D721Med (cell line): ENCODE data around the gene PXDN.

ENCODE experiments used
- DNase-seq: peaks from one replicate; pipeline ENCODE4 v3.0.0; 2011; ENCODE audit warnings: low spot score; ENCODE audit not compliant: insufficient read length
- FAIRE-seq: peaks from 2 replicates; lab custom pipeline; 2011; peaks lifted over from hg19 to GRCh38; lab: Jason Lieb, UNC
- CTCF ChIP-seq: IDR thresholded peaks from 2 replicates; pipeline ENCODE4 v1.5.1; 2012; ENCODE audit warnings: mild to moderate bottlenecking, control low read depth; ENCODE audit not compliant: insufficient read depth; ENCODE audit errors: missing control alignments

The PXDN gene, protein sequence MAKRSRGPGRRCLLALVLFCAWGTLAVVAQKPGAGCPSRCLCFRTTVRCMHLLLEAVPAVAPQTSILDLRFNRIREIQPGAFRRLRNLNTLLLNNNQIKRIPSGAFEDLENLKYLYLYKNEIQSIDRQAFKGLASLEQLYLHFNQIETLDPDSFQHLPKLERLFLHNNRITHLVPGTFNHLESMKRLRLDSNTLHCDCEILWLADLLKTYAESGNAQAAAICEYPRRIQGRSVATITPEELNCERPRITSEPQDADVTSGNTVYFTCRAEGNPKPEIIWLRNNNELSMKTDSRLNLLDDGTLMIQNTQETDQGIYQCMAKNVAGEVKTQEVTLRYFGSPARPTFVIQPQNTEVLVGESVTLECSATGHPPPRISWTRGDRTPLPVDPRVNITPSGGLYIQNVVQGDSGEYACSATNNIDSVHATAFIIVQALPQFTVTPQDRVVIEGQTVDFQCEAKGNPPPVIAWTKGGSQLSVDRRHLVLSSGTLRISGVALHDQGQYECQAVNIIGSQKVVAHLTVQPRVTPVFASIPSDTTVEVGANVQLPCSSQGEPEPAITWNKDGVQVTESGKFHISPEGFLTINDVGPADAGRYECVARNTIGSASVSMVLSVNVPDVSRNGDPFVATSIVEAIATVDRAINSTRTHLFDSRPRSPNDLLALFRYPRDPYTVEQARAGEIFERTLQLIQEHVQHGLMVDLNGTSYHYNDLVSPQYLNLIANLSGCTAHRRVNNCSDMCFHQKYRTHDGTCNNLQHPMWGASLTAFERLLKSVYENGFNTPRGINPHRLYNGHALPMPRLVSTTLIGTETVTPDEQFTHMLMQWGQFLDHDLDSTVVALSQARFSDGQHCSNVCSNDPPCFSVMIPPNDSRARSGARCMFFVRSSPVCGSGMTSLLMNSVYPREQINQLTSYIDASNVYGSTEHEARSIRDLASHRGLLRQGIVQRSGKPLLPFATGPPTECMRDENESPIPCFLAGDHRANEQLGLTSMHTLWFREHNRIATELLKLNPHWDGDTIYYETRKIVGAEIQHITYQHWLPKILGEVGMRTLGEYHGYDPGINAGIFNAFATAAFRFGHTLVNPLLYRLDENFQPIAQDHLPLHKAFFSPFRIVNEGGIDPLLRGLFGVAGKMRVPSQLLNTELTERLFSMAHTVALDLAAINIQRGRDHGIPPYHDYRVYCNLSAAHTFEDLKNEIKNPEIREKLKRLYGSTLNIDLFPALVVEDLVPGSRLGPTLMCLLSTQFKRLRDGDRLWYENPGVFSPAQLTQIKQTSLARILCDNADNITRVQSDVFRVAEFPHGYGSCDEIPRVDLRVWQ (N-terminal part only)

DNA sequence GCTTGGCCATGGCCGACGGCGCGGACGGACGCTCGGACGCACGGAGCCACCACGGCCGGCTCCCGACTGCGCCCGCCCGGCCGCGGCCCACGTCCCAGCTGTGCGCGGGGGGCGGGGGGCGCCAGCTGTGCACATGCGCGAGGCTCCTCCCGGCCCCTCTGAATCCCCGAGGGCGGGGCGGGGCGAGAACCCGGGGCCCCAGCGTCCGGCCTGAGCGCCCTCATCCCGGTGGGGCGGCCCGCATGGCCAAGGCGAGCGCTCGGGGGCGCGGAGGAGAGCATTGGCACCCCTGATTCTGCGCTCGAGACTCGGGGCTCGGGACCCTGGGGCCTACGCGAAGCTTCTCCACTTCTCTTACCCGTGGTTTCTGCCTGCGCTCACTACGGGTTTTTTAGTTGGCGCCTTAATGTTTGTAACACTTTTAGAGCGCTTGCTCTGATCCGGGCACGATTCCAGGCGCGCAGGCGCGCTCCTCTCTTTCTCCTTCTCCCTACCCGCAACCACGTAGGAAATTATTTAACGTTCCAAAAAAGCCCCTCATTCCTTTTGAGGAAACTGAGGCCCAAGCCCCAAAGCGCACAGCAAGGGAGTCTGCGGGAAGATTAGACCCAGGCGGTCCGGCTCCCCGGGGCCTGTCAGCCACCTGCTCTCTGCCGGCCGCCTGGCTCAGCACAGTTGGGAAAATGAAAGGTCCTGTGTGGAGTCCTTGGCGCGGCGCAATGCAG lies at the start of gene PXDN:
PXDN (minus strand) TSS at position 70 of the 725 bp plus-strand sequence; CDS start at position 10, 60 bp downstream.
- no peak for TF ChIP-seq CTCF
- DNase-seq (no peak), FAIRE-seq (no peak)

GRCh38 chr2:1793868-1794445 lies 49.6 kb upstream of the PXDN start:
- FAIRE-seq (no peak), DNase-seq (no peak)
- TF ChIP-seq CTCF: no peak

DNA sequence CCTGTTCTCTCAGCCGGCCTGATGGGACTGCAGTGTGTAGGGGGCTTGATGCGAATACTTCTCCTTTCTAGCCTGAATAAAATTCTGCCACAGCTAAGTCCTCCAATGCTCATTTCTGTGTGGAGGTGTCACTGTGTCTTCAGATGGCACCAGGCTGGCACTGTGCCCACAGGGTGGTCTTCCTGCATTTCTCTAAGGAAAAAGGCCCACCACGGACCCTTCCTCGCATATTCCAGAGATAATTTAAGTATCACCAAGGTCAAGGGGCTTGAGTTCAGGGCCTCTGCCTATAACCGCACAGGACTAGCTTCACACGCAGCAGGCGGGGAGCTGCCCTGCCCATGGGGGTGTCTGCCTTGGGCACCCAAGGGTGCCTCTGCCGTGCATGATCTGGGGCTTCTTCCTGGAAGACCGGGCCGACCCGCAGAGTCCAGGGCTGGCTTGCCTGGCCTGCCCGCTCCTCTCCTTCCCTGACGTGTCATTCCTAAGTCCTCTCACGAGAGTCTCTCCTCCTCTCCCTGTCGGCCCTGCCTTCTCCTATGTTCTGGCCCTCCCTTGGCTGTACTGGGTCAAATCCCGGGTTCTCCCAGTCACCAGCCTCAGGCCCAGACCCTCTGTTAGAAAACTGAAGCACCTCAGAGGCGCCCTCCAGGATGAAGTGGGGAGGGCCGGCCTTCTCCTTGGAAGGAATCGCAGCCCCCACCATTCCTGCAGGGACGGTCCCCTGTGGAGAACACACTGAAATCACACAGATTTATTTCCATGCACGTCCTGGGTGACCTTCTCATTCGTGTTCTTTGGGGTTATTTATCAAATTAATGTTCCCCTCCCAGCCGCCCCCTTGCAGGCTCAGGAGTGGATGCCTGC lies 48.9 kb upstream of the PXDN start:
- FAIRE-seq: no peak

DNA sequence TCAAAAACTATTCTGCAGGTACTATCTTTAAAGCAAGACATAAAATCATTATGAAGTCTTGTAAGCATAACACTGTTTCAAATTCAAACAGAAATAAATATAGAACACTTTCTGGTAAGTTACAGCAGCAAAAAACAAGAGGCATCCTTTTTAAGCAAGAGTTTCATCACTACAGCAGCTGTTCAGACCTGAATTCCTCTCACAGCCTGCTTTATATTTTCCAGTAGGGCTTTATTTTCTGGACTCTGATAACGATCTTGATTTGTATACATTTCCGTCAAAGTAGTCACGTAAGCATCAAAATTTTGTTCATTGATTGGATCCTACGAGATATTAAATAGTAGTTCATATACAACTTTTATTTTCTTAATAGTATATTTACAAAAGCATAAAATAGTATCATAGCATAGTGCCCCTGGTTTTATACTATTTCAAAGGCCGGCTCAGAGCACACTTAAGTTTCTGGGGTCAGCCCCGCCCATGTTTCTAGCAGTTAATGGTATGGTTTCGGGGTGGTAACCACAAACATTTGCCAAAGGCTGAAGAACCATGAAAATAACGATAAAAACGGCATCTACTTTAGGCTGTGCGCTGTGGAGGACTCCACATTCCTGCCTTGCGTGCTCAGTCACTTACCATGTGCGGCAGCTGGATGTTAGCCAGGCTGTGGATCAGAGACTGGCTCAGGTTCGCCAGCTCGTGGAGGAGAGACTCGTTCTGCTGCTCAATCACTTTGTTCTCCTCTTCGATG lies 47.5 kb upstream of the PXDN start:
- DNase-seq (no peak), FAIRE-seq (no peak)
- TF ChIP-seq CTCF: no peak

More for the DNA sequence above, 48.9 kb upstream of the PXDN start:
- DNase-seq: no peak
- no peak for TF ChIP-seq CTCF

- TF ChIP-seq CTCF: no peak
- FAIRE-seq (no peak), DNase-seq (no peak)
Measured at GRCh38 chr2:1791006-1791605, 46.8 kb upstream of the PXDN start.
